Tongue (tissue), 3 donors: ENCODE results near the gene RGL3. TPM values are rescaled to one million over a fixed set of nuclear protein-coding genes. Genes with fewer than 3 reads are reported as not detected.
"Not testable (repeated sequence)": the region's sequence is repeated elsewhere in the genome, so short reads cannot be mapped to it uniquely, and the experiment has no call there.

ENCODE experiments used
- DNase-seq: peaks from one replicate; pipeline ENCODE4 v3.0.0-alpha.2; 2015
- small RNA-seq: library from RNA; depleted of rRNA; stranded (forward); fragments of <200 nt; gene quantifications from one replicate; pipeline ENCODE3, GENCODE V24; 2014; ENCODE audit warnings: low replicate concordance
- total RNA-seq: library from RNA; depleted of rRNA; stranded (reverse); fragments of >200 nt; gene quantifications from one replicate; pipeline ENCODE4 v1.2.3, GENCODE V29; 2014

The RGL3 gene
- total RNA-seq, 1 donor from 2014 or later: 0.10 TPM

GRCh38 chr19:11361771-11362731 lies 57.1 kb downstream of the RGL3 start:
- DNase-seq: no peak

- DNase-seq: peak; percentile 49
These were observed 57.9 kb downstream of the RGL3 start for GRCh38 chr19:11361037-11361770.

GRCh38 chr19:11359421-11359820 lies 59.7 kb downstream of the RGL3 start:
- no peak for DNase-seq

- DNase-seq: no peak
These were observed 62.2 kb downstream of the RGL3 start for GRCh38 chr19:11356676-11357550.

- no peak for DNase-seq
These were observed 63.1 kb downstream of the RGL3 start for GRCh38 chr19:11356074-11356397.

GRCh38 chr19:11355160-11356073 lies 63.7 kb downstream of the RGL3 start, which contains the start of gene PLPPR2:
TSS of gene PLPPR2 (plus strand) at chr19:11355432. CDS start at chr19:11357674, 2,242 bp downstream.
- DNase-seq: peak; percentile 91

GRCh38 chr19:11354102-11354501 lies 65.0 kb downstream of the RGL3 start:
- not testable (repeated sequence) for DNase-seq

GRCh38 chr19:11349171-11349570 lies 69.9 kb downstream of the RGL3 start:
- no peak for DNase-seq

GRCh38 chr19:11347546-11348039 lies 71.5 kb downstream of the RGL3 start:
- DNase-seq: no peak

- DNase-seq: peak; percentile 99
These were observed 72.8 kb downstream of the RGL3 start, which contains the start of the genes CCDC159 and TMEM205 for GRCh38 chr19:11346104-11346940. TSS of gene CCDC159 (plus strand) at chr19:11346519. CDS start at chr19:11346607, 88 bp downstream. TSS of gene TMEM205 (minus strand) at chr19:11346268. CDS start at chr19:11345619, 649 bp downstream.

GRCh38 chr19:11345122-11345803 lies 73.9 kb downstream of the RGL3 start:
- DNase-seq: no peak

Small RNAs within 50 kb of the gene (small RNA-seq; reads per million reads assigned to genes)
- gene RF00019: not detected

Other genes with a start within 250 kb of the RGL3 start
- gene KANK2, start 221.8 kb downstream of the RGL3 start, total RNA-seq: 236 TPM
- not detected for gene ANGPTL8, start 179.7 kb downstream of the RGL3 start, total RNA-seq
- 23.2 TPM for gene DOCK6, start 156.8 kb downstream of the RGL3 start, total RNA-seq
- gene TSPAN16, start 123.2 kb downstream of the RGL3 start, total RNA-seq: not detected
- gene RAB3D, start 79.7 kb downstream of the RGL3 start, total RNA-seq: 19.2 TPM
- 98.4 TPM for gene TMEM205, start 73.0 kb downstream of the RGL3 start, total RNA-seq
- gene CCDC159, start 72.8 kb downstream of the RGL3 start, total RNA-seq: 7.4 TPM
- gene PLPPR2, start 63.9 kb downstream of the RGL3 start, total RNA-seq: 20.3 TPM
- gene SWSAP1, start 44.6 kb downstream of the RGL3 start, total RNA-seq: 0.82 TPM
- gene EPOR, start 35.0 kb downstream of the RGL3 start, total RNA-seq: 3.0 TPM
- not detected for gene ODAD3, start 15.8 kb upstream of the RGL3 start, total RNA-seq
- gene PRKCSH, start 16.3 kb upstream of the RGL3 start, total RNA-seq: 86.7 TPM
- gene ELAVL3, start 61.7 kb upstream of the RGL3 start, total RNA-seq: 0.31 TPM
- gene ZNF653, start 86.5 kb upstream of the RGL3 start, total RNA-seq: 4.2 TPM
- 56.6 TPM for gene ECSIT, start 109.8 kb upstream of the RGL3 start, total RNA-seq
- gene CNN1, start 119.5 kb upstream of the RGL3 start, total RNA-seq: 53.1 TPM
- gene ELOF1, start 139.9 kb upstream of the RGL3 start, total RNA-seq: 9.4 TPM
- gene ACP5, start 158.3 kb upstream of the RGL3 start, total RNA-seq: 2.5 TPM
- 21.1 TPM for gene ZNF627, start 178.2 kb upstream of the RGL3 start, total RNA-seq